GM12801 (cell line): ENCODE data around the gene TUBE1.
A peak's percentile ranks its signal among the peaks of the same experiment; 100 is the strongest.

Source experiments
- CTCF ChIP-seq: IDR thresholded peaks from one replicate; pipeline ENCODE4 v1.5.1; 2011; ENCODE audit warnings: control low read depth; ENCODE audit not compliant: insufficient read length; ENCODE audit errors: extremely low read depth

Gene TUBE1

GRCh38 chr6:112044856-112045255, 42.4 kb downstream of the TUBE1 start:
- no peak for TF ChIP-seq CTCF

GRCh38 chr6:112044196-112044595, 43.1 kb downstream of the TUBE1 start:
- TF ChIP-seq CTCF: no peak

- peak; percentile 87 for TF ChIP-seq CTCF
These were observed 44.0 kb downstream of the TUBE1 start for GRCh38 chr6:112043032-112044007.

GRCh38 chr6:112041535-112041934, 45.7 kb downstream of the TUBE1 start:
- TF ChIP-seq CTCF: no peak

GRCh38 chr6:112040956-112041355, 46.3 kb downstream of the TUBE1 start:
- no peak for TF ChIP-seq CTCF

- TF ChIP-seq CTCF: no peak
These were observed 47.9 kb downstream of the TUBE1 start for GRCh38 chr6:112039431-112039770.

GRCh38 chr6:112038756-112039430, 48.4 kb downstream of the TUBE1 start:
- TF ChIP-seq CTCF: no peak
